Measurements from ENCODE around the gene ARMC8.

GRCh38 chr3:138338811-138339210, 151.7 kb downstream of the ARMC8 start:
- TF ChIP-seq, protein P1, sequence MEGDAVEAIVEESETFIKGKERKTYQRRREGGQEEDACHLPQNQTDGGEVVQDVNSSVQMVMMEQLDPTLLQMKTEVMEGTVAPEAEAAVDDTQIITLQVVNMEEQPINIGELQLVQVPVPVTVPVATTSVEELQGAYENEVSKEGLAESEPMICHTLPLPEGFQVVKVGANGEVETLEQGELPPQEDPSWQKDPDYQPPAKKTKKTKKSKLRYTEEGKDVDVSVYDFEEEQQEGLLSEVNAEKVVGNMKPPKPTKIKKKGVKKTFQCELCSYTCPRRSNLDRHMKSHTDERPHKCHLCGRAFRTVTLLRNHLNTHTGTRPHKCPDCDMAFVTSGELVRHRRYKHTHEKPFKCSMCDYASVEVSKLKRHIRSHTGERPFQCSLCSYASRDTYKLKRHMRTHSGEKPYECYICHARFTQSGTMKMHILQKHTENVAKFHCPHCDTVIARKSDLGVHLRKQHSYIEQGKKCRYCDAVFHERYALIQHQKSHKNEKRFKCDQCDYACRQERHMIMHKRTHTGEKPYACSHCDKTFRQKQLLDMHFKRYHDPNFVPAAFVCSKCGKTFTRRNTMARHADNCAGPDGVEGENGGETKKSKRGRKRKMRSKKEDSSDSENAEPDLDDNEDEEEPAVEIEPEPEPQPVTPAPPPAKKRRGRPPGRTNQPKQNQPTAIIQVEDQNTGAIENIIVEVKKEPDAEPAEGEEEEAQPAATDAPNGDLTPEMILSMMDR (IDR thresholded peaks at IDR 0.05), result no peak
- TF ChIP-seq POLR2A (IDR thresholded peaks at IDR 0.05) (no peak), POLR2AphosphoS5 (IDR thresholded peaks at IDR 0.05) (no peak), EP300 (IDR thresholded peaks at IDR 0.05) (no peak)
